SW 1271 (cell line): Measurements from ENCODE around the gene CENPE.

Source experiments
- DNase-seq, 2 experiments: peaks; one replicate each; lab custom pipeline; 2025; lab: John Stamatoyannopoulos, UW

Gene CENPE

DNA sequence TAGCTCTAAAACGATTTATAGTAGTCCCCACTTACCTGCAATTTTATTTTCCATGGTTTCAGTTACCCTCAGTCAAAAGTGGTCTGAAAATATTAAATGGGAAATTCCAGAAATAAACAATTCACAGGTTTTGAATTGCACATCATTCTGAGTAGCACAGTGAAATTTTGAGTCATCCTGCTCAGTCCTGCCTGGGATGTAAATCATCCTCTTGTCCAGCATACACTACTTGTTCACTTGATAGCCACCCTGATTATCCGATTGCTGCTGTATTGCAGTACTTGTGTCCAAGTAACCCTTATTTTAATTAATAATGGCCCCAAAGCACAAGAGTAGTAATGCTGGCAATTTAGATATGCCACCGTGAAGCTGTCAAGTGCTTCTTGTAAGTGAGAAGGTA lies 75.0 kb downstream of the CENPE start:
- no peak for DNase-seq

GRCh38 chr4:103118166-103118565 lies 80.0 kb downstream of the CENPE start:
- no peak for DNase-seq

- no peak for DNase-seq
Measured at GRCh38 chr4:103111598-103111997, 86.5 kb downstream of the CENPE start.

DNA sequence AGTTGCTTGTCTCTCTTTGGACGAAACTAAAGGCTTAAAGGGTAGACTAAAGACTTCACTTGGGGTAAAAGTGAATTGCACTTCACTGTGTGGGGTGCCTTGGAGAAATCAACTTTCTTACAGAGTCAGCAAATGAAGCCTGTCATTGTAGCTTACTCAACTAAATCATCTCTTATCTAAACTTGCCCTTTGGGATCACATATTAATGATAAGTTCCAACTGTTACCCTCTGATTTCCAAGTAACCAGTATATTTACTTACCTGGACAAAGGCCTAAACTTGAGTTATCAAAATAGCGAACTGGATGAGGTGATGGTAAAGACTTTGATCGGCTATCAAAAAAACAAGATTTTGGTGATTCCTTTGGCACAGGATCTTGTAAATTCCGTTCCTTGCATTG lies 89.6 kb downstream of the CENPE start:
- no peak for DNase-seq

DNA sequence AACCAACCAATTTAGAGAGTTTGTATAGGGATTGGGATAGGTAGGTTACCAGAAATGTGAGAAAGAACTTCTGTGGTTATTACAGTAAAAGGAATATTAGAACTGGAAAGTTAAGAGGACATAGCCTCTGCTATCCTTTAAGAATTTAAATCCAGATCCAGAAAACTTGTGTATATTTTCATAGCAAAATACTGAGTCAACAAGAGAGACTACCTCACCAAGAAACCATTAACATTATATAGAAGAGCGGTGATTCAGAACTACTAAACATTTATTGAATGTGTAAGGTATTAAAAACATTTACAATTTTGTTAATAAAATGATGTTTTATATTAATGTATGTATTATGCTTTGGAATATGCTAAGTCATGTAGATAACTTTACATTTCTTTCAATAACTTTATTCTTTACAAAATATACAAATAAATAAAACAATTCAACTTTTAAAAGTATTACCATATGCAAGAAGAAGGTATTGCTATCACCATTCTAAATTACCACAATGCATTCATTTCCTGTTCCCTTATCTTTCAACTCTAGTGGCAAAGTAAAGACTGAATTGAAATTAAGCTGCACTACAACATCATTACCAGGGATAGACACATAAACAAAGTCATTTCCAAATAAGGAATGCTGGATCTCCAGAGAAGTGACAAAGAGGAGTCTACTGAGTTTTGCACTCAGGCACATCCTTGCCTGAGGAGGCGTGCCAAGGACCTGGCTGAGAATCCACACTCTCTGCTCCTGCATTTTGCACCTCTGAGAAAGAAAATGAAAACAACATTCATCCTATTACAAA lies 92.4 kb downstream of the CENPE start:
- DNase-seq: no peak

GRCh38 chr4:103104886-103105285 lies 93.3 kb downstream of the CENPE start:
- DNase-seq: no peak

DNA sequence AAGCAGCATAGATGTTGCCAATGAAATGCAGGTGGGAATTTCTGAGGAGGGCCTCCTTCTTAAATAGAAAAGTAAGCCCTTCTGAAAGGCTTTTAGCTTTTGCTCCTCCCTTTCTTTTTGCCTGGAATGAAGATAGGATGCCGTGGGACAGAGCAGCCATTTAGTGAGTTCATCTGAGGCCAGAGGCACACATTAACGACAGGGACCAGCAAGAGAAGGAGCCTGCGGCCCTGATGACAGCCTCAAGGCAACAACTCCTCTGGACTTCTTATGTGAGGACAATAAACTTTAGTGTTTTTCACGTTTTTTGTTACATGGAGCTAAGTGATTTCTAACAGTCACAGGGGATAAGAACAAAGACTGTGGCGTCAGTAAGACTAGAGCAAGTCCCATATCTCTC lies 97.5 kb downstream of the CENPE start:
- DNase-seq: no peak

- peak; percentile 12 to 82 for DNase-seq
Measured at GRCh38 chr4:103099691-103100392, 98.3 kb downstream of the CENPE start, which contains the start of gene BDH2. TSS of gene BDH2 (minus strand) at chr4:103099834. CDS start at chr4:103096254, 3,580 bp downstream.

DNA sequence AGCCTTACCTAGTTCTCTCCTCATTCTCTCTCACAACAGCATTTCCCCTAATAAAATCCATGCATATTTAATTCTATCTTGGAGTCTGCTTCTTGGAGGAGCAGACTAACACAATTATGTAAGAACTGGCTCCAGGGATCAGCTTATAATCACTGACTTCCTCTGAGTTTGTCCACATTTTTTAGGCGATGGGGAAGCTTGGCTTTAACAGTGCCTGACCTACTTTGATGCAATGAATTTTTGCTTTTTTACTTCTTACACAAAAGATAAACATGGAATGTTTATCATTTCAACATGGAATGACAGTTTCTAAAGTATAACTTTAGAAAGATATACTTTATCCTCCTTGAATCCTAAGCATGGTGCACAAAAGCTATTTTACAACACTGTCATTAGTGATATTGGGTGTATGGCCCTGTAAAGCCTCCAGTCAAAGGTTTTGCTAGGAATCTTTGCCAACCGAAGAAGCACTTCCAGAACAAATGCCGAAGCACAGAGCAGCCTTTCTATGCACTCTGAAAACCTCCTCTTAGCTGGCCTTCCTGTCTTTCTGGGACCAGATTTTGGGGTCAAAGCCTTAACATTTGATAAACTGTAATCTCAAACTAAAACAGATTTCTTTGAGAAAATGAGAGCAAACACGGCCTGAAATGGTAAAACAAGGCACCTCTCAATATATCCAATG lies 99.2 kb downstream of the CENPE start:
- DNase-seq: no peak

DNA sequence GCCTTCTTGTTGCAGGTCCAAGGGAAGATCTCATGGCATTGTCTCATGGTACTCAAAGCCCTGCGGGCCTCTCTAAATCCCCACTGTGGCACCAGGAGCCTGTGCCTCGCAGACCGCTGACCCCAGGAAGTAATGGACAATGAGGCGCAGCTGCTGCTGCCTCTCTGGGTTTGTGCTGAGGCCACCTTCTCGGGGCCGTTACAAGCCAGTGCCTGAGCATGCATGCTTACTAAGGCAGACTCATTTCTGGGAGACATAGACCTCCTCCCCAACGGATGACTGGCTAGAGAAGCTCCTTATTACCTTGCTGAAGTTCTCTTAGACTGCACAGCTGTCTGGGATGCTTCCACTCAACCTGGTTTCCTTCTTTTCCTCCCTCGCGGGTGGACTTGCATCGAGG lies 99.8 kb downstream of the CENPE start:
- no peak for DNase-seq

- no peak for DNase-seq
Measured at GRCh38 chr4:103097112-103097511, 101.0 kb downstream of the CENPE start.

GRCh38 chr4:103095080-103095479 lies 103.1 kb downstream of the CENPE start:
- no peak for DNase-seq

DNA sequence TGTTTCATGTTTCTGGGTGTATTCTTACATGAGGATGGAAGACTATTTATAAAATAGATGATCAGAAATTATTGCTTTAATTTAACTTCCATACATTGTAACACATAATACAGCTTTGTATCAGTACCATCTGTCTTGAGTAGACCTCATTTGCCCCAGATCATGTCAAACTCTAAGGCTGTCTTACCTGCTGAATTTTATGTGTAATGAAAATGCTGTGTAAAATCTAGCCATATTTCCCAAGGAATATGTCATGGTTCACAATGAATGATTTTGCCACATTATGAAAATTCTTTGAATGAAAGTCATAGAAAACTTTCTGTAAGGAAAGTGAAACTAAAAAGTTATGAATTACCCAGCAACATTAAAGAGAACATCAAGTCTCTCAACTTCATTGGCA lies 105.9 kb downstream of the CENPE start:
- DNase-seq: no peak

GRCh38 chr4:103091601-103092223 lies 106.4 kb downstream of the CENPE start:
- peak; percentile 7 to 45 for DNase-seq

GRCh38 chr4:103089481-103089880 lies 108.7 kb downstream of the CENPE start:
- DNase-seq: no peak

DNA sequence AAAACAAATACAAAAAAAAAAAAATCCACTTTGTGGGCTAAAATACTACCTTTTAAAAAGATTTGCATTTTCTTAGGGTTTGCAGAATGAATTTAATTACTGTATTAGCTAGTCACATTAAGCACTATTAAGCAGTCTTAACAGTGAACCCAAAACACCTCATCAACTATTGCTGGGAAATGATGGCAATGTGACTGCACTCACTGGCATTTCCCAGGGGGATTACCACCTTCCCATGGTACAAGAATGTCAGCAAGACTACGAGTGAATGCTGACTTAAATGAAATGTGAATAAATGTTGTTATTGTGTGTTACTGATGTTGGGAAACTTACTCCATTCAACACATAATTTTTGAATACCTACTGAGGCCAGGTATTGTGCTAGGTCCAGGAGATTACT lies 111.6 kb downstream of the CENPE start:
- DNase-seq: no peak

DNA sequence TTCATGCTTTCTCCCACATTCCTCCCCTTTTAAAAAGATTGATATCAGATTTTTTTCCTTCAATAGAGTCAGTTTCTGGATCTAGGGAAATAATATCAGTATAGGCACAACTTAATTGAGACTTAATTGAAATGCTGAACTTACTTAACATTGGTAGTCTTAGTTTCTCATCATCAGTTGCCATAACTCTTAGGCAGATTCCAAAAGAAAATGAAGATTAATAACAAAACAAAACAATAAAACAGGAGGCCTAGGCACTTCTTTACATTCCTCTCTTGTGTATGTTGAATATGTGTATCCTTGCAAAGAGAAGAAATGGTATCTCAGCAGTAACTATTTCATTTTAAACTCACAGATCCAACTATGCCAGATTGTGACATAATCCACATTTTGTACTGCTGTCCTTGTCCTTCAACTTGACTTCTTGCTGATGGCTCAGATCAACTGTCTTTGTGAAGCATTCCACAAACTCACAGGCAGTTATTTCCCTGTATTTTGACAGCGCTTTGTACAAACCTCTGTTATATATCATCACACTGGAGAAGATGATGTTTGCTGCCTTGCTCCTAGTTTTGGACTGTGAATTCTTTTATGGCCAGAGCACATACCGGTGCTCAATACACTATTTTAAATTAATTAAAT lies 112.5 kb downstream of the CENPE start:
- no peak for DNase-seq

DNA sequence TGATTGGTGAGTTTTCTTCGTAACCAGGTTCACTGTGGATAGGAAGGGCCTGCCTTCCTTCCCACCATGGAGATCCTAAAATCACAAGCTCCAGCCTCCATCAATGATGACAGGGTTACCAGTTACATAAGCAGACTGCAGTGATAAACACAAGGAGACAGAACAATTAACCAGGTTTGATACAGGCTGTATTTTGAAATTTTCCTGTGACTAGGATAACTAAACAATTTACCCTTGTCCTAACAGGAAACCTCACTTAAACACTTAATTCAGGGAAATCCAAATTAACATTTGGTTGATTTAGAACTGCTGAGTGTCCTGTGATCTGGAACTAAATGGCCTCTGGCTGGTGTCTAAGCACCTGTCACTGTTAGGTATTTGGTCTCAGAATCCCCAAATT lies 118.5 kb downstream of the CENPE start:
- no peak for DNase-seq

- DNase-seq: peak in 1 of 2 experiments; percentile 15
Measured at GRCh38 chr4:103076747-103077347, 121.3 kb downstream of the CENPE start, which contains the start of gene SLC9B2. TSS of gene SLC9B2 (minus strand) at chr4:103076761. CDS start at chr4:103067550, 9,211 bp downstream.

DNA sequence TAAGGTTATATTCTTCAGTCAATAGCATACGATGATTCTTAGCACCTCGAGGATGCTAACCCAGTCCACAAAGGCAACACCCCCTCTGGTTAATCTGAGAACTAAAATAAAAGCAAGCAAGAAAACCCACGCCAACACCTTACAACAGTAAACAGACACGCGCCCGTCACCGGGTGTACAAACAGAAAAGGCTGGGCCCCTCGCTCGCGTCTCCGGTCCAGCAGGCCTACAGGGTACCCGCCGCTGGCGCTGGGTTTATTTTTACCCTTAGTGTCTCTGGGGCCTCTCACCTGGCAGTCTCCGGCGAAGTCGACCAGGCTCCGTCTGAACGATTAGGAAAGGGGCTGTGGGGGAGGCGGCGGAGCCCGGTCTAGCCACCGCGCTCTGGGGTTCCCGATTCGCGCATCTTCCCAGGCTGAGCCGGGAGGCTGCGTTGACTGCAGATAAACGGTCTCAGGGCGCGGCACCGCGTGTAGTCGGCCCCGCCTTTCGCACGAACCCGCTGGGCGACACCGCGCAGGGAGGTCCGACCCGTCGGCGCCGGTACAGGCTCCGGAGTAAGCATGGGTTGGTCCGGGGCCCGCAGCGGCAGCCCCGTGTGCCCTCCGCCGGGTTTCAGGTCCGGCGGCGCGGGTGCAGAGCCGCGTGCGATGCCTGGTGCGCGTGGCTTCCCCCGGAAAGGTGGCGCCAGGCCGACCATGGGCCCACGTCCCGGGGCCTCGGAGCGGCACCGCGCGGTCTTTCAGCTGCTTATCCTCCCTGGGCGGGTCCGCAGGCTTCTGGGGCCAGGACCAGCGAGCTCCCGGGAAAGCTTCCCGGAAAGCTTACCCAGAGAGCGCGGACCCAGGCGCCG lies 122.0 kb downstream of the CENPE start:
- peak; percentile 3 to 33 for DNase-seq
